Activated CD4-positive, alpha-beta T cell treated with anti-CD3 and anti-CD28 coated beads for 36 hours (primary cell): Measurements from ENCODE around the gene HSPA12A. TPM values are rescaled to one million over a fixed set of nuclear protein-coding genes. Genes with fewer than 3 reads are reported as not detected.

ENCODE experiments used
- ATAC-seq: fragments of 200-7000 bp; cut with Tn5 transposase; one replicate; pipeline ENCODE4 v1.10.0; 2021; ENCODE audit warnings: mild to moderate bottlenecking, moderate library complexity
- CTCF ChIA-PET: fragments of 350-600 bp; sonication (Branson Sonifier 250); formaldehyde crosslinking; loops from one replicate; lab custom pipeline; 2021; ENCODE audit warnings: antibody characterized with exemption; lab: Charles Lee
- POLR2A ChIA-PET: fragments of 350-600 bp; sonication (Branson Sonifier 250); formaldehyde crosslinking; loops from one replicate; lab custom pipeline; 2021; ENCODE audit warnings: antibody characterized with exemption, inconsistent platforms; lab: Charles Lee
- DNase-seq: peaks from one replicate; pipeline ENCODE4 v3.0.0-alpha.2; 2020
- H3K27ac Mint-ChIP-seq: one replicate; pipeline ENCODE4 v1.8.0; 2021; ENCODE audit warnings: mixed read lengths
- H3K27me3 Mint-ChIP-seq: one replicate; pipeline ENCODE4 v1.8.0; 2021; ENCODE audit warnings: mixed read lengths
- H3K36me3 Mint-ChIP-seq: one replicate; pipeline ENCODE4 v1.8.0; 2021; ENCODE audit warnings: low read depth, mixed read lengths
- H3K4me1 Mint-ChIP-seq: one replicate; pipeline ENCODE4 v1.8.0; 2021; ENCODE audit warnings: mixed read lengths
- H3K4me3 Mint-ChIP-seq: one replicate; pipeline ENCODE4 v1.8.0; 2021; ENCODE audit warnings: mild to moderate bottlenecking, moderate library complexity, mixed read lengths
- H3K9me3 Mint-ChIP-seq: one replicate; pipeline ENCODE4 v1.8.0; 2021; ENCODE audit warnings: low read depth, mixed read lengths
- intact Hi-C, 2 experiments: fragments of 100-400 bp; cut with DNase I in 1 of 2; cut with micrococcal nuclease in 1 of 2; formaldehyde crosslinking; loops; one replicate each; pipeline versions ENCODE4 v1.14.2 to v1.15.1; 2022 to 2024; cut with DNase I, micrococcal nuclease
- total RNA-seq, 2 experiments: library from RNA; stranded (reverse); gene quantifications; one replicate each; pipeline ENCODE4 v1.2.3, GENCODE V29; 2021

Gene HSPA12A
- total RNA-seq, 2 experiments from 2014 or later = 0.41 to 0.74 TPM

- no peak overlapping the region for H3K27ac Mint-ChIP-seq
- H3K4me3 Mint-ChIP-seq = no peak overlapping the region
- peaks cover 36% of the 10 kb centered on the region for H3K27me3 Mint-ChIP-seq
- ATAC-seq (no peak), DNase-seq (no peak)
- no peaks in the 10 kb centered on the region for H3K36me3 Mint-ChIP-seq
- no peaks in the 10 kb centered on the region for H3K9me3 Mint-ChIP-seq
- CTCF ChIA-PET = no interaction called here
- POLR2A ChIA-PET = no interaction called here
- intact Hi-C loops = no loop called here
- no peaks in the 10 kb centered on the region for H3K4me1 Mint-ChIP-seq
These were observed 44.5 kb downstream of the HSPA12A start for GRCh38 chr10:116697816-116698215.

GRCh38 chr10:116696919-116697318 lies 45.4 kb downstream of the HSPA12A start:
- ChIA-PET CTCF (interaction anchor here (0.6 kb wide), 1 partner anchor 88 kb away, joined by 3 read pairs; no protein-coding TSS in a partner anchor), POLR2A (no interaction called here)
- Mint-ChIP-seq H3K4me3 (no peak overlapping the region), H3K27ac (no peak overlapping the region), H3K4me1 (no peaks in the 10 kb centered on the region), H3K9me3 (no peaks in the 10 kb centered on the region), H3K36me3 (no peaks in the 10 kb centered on the region), H3K27me3 (peaks cover 39% of the 10 kb centered on the region)
- intact Hi-C loops = no loop called here
- no peak for DNase-seq
- ATAC-seq = no peak

DNA sequence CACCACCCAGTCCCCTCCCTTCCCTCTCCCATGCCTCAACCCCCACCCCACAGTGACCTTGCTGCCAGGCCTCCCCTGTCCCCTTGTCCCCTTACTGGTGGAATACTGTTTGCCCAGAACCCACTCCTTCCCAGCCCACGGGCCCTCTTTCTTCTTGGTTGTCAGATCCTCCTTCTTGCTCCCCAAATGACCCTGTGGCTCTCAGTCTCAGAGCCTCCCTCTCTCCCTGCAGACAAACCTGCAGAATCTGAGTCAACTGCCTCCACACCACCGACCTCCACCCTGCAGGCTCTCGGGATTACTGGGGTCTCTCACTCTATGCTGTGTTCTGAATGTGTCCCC lies 47.5 kb downstream of the HSPA12A start:
- no peak for DNase-seq
- POLR2A ChIA-PET = no interaction called here
- no peak overlapping the region for H3K27ac Mint-ChIP-seq
- no peak for ATAC-seq
- no peaks in the 10 kb centered on the region for H3K9me3 Mint-ChIP-seq
- no peaks in the 10 kb centered on the region for H3K4me1 Mint-ChIP-seq
- H3K27me3 Mint-ChIP-seq = peaks cover 40% of the 10 kb centered on the region
- CTCF ChIA-PET = no interaction called here
- no peaks in the 10 kb centered on the region for H3K36me3 Mint-ChIP-seq
- intact Hi-C loops = no loop called here
- H3K4me3 Mint-ChIP-seq = no peak overlapping the region

DNA sequence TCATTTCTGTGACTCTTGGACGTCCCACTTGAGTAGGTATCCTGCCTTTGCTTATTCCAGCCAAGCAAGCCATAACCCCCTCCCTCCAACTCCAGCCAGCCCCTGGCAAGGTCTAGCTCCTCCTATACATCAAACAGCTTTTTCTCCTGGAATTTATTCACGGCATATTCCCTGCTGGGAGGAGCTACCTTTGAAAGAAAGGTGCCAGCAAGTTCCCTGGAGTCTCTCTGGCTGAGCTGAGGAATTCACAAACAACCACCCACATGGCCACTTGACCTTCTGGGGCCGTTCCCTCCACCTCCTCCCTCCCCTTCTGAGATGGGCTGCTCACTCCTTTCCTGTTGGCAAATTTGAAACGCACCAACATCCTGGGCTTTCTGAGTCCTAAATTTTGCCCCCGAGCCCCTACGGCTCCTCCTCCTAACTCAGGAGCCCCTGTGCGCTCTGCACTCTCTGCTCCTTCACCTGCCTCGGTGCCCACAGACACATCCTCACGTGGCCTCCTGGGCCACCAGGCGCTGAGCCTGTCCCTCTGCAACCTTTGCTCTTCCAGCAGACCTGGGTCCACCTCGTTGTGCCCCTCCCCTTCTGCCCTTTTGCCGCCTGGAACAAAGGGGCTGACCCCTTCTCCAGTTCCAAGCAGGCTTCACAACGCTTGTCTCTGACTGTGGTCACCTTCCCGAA lies 48.0 kb downstream of the HSPA12A start:
- no peaks in the 10 kb centered on the region for H3K36me3 Mint-ChIP-seq
- no peaks in the 10 kb centered on the region for H3K4me1 Mint-ChIP-seq
- H3K27ac Mint-ChIP-seq = no peak overlapping the region
- ATAC-seq (no peak), DNase-seq (no peak)
- H3K9me3 Mint-ChIP-seq = no peaks in the 10 kb centered on the region
- POLR2A ChIA-PET = no interaction called here
- H3K4me3 Mint-ChIP-seq = no peak overlapping the region
- CTCF ChIA-PET = no interaction called here
- peaks cover 40% of the 10 kb centered on the region for H3K27me3 Mint-ChIP-seq
- intact Hi-C loops = no loop called here

DNA sequence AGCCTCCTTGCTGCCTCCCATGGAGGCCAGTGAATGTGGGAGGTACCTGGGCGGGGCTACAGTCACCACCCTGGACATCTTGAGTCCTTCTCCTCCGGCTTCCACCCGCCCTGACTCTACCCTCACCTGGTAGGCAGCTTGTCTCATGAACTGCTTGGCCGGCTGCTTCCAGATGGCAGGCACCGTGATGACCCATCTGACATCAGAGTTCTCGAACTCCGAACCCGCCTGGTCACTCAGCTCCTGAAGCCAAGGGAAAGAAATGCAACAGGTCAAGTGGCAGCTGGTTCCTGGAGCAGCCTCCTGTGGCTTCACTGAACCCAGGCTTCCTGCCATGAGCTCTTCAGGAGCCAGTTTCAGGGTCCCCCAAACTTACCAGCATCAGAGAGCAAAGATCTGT lies 50.1 kb downstream of the HSPA12A start:
- Mint-ChIP-seq H3K36me3 (no peaks in the 10 kb centered on the region), H3K27ac (no peak overlapping the region), H3K4me3 (no peak overlapping the region), H3K27me3 (peaks cover 42% of the 10 kb centered on the region), H3K9me3 (no peaks in the 10 kb centered on the region), H3K4me1 (no peaks in the 10 kb centered on the region)
- CTCF ChIA-PET = interaction anchor here (0.7 to 1.9 kb wide), 3 partner anchors 10 to 96 kb away, joined by 3 to 6 read pairs (median 3); no protein-coding TSS in a partner anchor
- POLR2A ChIA-PET = no interaction called here
- intact Hi-C loops = no loop called here
- DNase-seq (no peak), ATAC-seq (no peak)

DNA sequence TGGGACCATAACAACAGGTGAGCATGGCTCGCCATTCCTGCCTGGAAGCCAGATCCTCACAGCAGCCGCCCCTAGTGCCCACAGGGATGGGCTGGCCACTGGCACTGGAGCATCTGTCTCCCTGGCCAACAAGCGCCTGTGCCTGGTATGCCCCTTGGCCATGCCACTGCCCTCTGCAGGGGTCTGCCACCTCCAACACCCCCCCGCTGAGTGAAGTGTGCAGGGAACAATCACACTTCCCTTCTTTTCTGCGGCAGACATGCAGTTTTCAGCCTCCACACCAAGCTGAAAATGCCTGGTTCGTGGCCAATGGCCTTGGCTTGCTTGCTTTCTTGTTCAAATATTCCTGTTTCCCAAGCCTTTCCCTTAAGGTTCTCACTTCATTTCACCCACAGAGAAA lies 50.7 kb downstream of the HSPA12A start:
- H3K4me1 Mint-ChIP-seq = no peaks in the 10 kb centered on the region
- no peak for ATAC-seq
- no peak overlapping the region for H3K4me3 Mint-ChIP-seq
- H3K36me3 Mint-ChIP-seq = no peaks in the 10 kb centered on the region
- CTCF ChIA-PET = interaction anchor here (1.9 kb wide), 1 partner anchor 10 kb away, joined by 6 read pairs; no protein-coding TSS in a partner anchor
- intact Hi-C loops = no loop called here
- H3K27ac Mint-ChIP-seq = no peak overlapping the region
- no peak for DNase-seq
- POLR2A ChIA-PET = no interaction called here
- no peaks in the 10 kb centered on the region for H3K9me3 Mint-ChIP-seq
- H3K27me3 Mint-ChIP-seq = peaks cover 37% of the 10 kb centered on the region

DNA sequence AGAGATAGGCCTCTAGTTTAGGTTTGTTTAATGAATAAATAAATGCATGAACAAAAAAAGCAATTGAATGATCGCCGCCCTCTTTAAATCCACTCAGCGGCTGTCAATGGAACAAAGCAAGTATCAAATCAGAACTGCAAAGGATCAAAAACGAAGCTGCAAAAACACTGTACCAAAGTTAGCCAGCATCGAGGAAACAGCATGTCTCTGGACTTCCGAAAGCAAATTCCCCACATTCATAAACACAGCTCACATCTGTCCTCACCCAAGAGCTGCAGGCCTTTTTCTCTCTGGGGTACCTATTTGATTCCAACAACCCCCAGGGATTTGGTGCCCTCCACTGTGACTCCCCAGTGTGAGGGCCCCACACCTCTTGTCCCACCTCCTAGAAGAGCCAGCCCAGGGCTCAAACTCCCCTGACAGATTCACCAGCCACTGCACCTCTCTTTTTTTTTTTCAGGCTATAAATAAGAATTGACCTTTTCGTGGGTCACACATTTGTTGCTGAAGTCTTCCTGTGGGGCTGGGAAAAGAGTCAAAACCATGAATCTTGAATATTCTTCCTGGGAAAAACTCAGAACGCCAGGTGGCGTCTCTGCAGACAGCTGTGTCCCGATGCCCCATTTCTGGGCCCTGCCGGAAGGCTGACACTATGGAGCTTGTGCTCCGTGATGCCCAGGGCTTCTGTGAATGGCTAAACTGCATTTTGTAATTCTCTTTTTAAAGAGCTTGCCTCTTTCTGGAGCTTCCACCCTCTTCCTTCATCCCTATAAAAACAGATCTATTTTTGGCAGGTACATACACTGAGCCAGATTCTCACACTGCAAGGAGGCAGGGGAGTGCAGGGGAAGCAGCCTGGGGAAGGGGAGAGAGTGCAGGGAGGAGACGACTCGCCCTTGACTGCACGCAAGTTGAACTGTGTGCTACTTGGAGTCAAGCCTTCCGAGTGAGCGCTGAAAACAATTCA lies 51.7 kb downstream of the HSPA12A start:
- intact Hi-C loops = no loop called here
- Mint-ChIP-seq H3K27ac (no peak overlapping the region), H3K4me1 (no peaks in the 10 kb centered on the region), H3K27me3 (peaks cover 37% of the 10 kb centered on the region), H3K9me3 (no peaks in the 10 kb centered on the region), H3K4me3 (no peak overlapping the region), H3K36me3 (no peaks in the 10 kb centered on the region)
- ATAC-seq (no peak), DNase-seq (no peak)
- POLR2A ChIA-PET = no interaction called here
- CTCF ChIA-PET = interaction anchor here (0.5 to 1.9 kb wide), 2 partner anchors 9 to 98 kb away, joined by 4 to 6 read pairs; no protein-coding TSS in a partner anchor

- Mint-ChIP-seq H3K9me3 (no peaks in the 10 kb centered on the region), H3K36me3 (no peaks in the 10 kb centered on the region), H3K27me3 (peaks cover 32% of the 10 kb centered on the region), H3K4me3 (no peak overlapping the region), H3K4me1 (no peaks in the 10 kb centered on the region), H3K27ac (no peak overlapping the region)
- DNase-seq (no peak), ATAC-seq (no peak)
- POLR2A ChIA-PET = no interaction called here
- CTCF ChIA-PET = no interaction called here
- intact Hi-C loops = no loop called here
These were observed 52.6 kb downstream of the HSPA12A start for GRCh38 chr10:116689744-116690143.

GRCh38 chr10:116688741-116689495 lies 53.4 kb downstream of the HSPA12A start:
- Mint-ChIP-seq H3K27ac (no peak overlapping the region), H3K9me3 (no peaks in the 10 kb centered on the region), H3K27me3 (peaks cover 29% of the 10 kb centered on the region), H3K4me1 (no peaks in the 10 kb centered on the region), H3K36me3 (no peaks in the 10 kb centered on the region), H3K4me3 (no peak overlapping the region)
- intact Hi-C loops = no loop called here
- ATAC-seq (no peak), DNase-seq (no peak)
- POLR2A ChIA-PET = no interaction called here
- CTCF ChIA-PET = interaction anchor here (0.6 to 1.5 kb wide), 2 partner anchors 96 to 99 kb away, joined by 3 to 5 read pairs; no protein-coding TSS in a partner anchor

DNA sequence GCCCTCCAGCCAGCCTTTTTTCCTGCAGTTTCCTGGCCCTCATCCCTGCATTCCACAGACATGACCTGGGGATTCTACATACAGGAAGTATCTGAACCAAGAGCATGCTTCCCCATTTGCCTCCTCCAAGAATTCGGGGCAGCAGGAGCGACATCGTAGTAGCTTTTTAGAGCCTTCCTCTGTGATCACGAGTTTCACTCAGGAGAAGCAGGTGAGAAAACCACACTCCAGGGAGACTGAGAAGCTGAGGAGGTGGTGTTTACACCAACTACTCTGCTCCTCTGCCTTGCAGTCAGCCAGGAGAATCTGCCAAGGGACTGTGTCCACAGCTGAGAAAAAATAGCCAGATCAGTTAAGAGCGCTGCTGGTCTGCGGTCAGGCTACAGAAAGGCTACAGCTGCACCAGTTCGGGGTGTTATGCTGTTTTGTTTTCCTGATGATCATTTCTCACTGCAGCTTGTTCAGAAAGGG lies 54.1 kb downstream of the HSPA12A start:
- Mint-ChIP-seq H3K9me3 (no peaks in the 10 kb centered on the region), H3K4me3 (no peak overlapping the region), H3K4me1 (no peaks in the 10 kb centered on the region), H3K27ac (no peak overlapping the region), H3K27me3 (peaks cover 27% of the 10 kb centered on the region), H3K36me3 (no peaks in the 10 kb centered on the region)
- DNase-seq (no peak), ATAC-seq (no peak)
- intact Hi-C loops = no loop called here
- ChIA-PET POLR2A (no interaction called here), CTCF (interaction anchor here (1.5 kb wide), 1 partner anchor 100 kb away, joined by 5 read pairs; no protein-coding TSS in a partner anchor)

GRCh38 chr10:116687633-116688032 lies 54.7 kb downstream of the HSPA12A start:
- Mint-ChIP-seq H3K27me3 (peaks cover 24% of the 10 kb centered on the region), H3K4me1 (no peaks in the 10 kb centered on the region), H3K4me3 (no peak overlapping the region), H3K9me3 (no peaks in the 10 kb centered on the region), H3K27ac (no peak overlapping the region), H3K36me3 (no peaks in the 10 kb centered on the region)
- intact Hi-C loops = no loop called here
- ATAC-seq (no peak), DNase-seq (no peak)
- CTCF ChIA-PET = interaction anchor here (0.8 to 1.5 kb wide), 2 partner anchors 82 to 100 kb away, joined by 3 to 5 read pairs; no protein-coding TSS in a partner anchor
- POLR2A ChIA-PET = no interaction called here
